ENCODE results near the gene FOSL2. TPM values are rescaled to one million over a fixed set of nuclear protein-coding genes. Genes with fewer than 3 reads are reported as not detected.

The FOSL2 gene
- total RNA-seq, 1 experiment from 2014 or later = 12.2 TPM

DNA sequence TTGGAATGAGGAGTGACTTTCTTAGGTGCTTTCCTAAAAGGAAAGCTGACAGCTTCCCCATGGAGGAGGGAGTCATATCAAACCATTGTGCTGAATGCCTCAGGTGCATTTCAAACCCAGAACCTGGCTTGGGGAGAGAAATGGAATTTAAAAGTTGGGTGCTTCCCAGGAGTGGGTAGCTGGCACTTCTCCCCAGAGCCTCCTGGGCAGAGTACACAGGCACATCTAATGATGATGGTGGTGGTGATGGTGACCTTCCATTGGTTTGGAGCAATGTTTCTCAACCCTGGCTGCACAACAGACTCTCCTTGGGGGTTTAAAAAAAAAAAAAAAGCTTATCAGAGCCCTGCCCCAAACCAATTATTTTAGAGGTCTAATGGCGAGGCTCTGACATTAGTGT is 8.3 kb downstream of the FOSL2 start:
- no peaks in the 10 kb centered on the region for H3K36me3 ChIP-seq (ENCODE audit: insufficient read depth, low read length, poor library complexity, severe bottlenecking)
- no peak overlapping the region for H3K27ac ChIP-seq (ENCODE audit: low read depth, low read length, poor library complexity, severe bottlenecking)
- H3K4me3 ChIP-seq (ENCODE audit: low read depth, low read length, poor library complexity, severe bottlenecking) = no peak overlapping the region
- H3K27me3 ChIP-seq (replicated peaks; ENCODE audit: insufficient read depth, low read depth, low read length, poor library complexity) = no peaks in the 10 kb centered on the region
- POLR2A ChIA-PET (ENCODE audit: low non-redundant PET) = no interaction called here
- intact Hi-C loops (cut with micrococcal nuclease; ENCODE audit: unreplicated experiment) = no loop called here
- TF ChIP-seq, protein P1, sequence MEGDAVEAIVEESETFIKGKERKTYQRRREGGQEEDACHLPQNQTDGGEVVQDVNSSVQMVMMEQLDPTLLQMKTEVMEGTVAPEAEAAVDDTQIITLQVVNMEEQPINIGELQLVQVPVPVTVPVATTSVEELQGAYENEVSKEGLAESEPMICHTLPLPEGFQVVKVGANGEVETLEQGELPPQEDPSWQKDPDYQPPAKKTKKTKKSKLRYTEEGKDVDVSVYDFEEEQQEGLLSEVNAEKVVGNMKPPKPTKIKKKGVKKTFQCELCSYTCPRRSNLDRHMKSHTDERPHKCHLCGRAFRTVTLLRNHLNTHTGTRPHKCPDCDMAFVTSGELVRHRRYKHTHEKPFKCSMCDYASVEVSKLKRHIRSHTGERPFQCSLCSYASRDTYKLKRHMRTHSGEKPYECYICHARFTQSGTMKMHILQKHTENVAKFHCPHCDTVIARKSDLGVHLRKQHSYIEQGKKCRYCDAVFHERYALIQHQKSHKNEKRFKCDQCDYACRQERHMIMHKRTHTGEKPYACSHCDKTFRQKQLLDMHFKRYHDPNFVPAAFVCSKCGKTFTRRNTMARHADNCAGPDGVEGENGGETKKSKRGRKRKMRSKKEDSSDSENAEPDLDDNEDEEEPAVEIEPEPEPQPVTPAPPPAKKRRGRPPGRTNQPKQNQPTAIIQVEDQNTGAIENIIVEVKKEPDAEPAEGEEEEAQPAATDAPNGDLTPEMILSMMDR (conservative IDR thresholded peaks at IDR 0.05; ENCODE audit: low read depth, low read length) = no peak
- no peak for TF ChIP-seq EZH2 (IDR thresholded peaks at IDR 0.05; ENCODE audit: borderline replicate concordance, low read depth, low read length, poor library complexity, severe bottlenecking)
- DNase-seq (ENCODE audit: low spot score) = no peak
- CTCF ChIA-PET = no interaction called here
- BruUV-seq (replicated peaks) = no TSS peak
- peaks cover 9% of the 10 kb centered on the region for H3K4me1 ChIP-seq (ENCODE audit: insufficient read depth, low read length, poor library complexity, severe bottlenecking)
- no peaks in the 10 kb centered on the region for H3K9me3 ChIP-seq (ENCODE audit: low read depth, low read length, poor library complexity, severe bottlenecking)

DNA sequence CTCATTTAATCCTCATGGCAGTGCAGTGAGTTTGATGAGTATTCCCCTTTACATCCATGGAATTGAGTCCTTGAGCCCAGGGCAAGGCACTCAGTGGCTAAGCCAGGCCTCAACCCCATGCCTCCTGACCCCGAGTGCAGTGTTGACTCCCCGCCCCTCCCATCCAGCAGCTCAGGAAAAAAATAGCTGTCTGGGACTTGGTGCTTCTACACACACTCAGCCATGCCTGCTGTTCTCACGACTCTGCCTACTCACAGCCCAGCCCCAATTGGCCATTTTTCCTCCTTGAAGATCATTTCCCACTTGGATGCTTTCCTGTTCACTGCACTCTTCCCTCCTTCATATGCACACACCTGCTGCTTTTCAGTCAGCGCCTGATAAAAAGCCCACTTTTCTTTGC is 8.8 kb downstream of the FOSL2 start:
- ChIA-PET POLR2A (ENCODE audit: low non-redundant PET) (no interaction called here), CTCF (no interaction called here)
- Histone ChIP-seq H3K27me3 (replicated peaks; ENCODE audit: insufficient read depth, low read depth, low read length, poor library complexity) (no peaks in the 10 kb centered on the region), H3K27ac (ENCODE audit: low read depth, low read length, poor library complexity, severe bottlenecking) (no peak overlapping the region), H3K4me1 (ENCODE audit: insufficient read depth, low read length, poor library complexity, severe bottlenecking) (peaks cover 4% of the 10 kb centered on the region), H3K36me3 (ENCODE audit: insufficient read depth, low read length, poor library complexity, severe bottlenecking) (no peaks in the 10 kb centered on the region), H3K4me3 (ENCODE audit: low read depth, low read length, poor library complexity, severe bottlenecking) (no peak overlapping the region), H3K9me3 (ENCODE audit: low read depth, low read length, poor library complexity, severe bottlenecking) (no peaks in the 10 kb centered on the region)
- no peak for TF ChIP-seq EZH2 (IDR thresholded peaks at IDR 0.05; ENCODE audit: borderline replicate concordance, low read depth, low read length, poor library complexity, severe bottlenecking)
- TF ChIP-seq, protein P1 (conservative IDR thresholded peaks at IDR 0.05; ENCODE audit: low read depth, low read length) = no peak
- BruUV-seq (replicated peaks) = no TSS peak
- intact Hi-C loops (cut with micrococcal nuclease; ENCODE audit: unreplicated experiment) = no loop called here
- no peak for DNase-seq (ENCODE audit: low spot score)

DNA sequence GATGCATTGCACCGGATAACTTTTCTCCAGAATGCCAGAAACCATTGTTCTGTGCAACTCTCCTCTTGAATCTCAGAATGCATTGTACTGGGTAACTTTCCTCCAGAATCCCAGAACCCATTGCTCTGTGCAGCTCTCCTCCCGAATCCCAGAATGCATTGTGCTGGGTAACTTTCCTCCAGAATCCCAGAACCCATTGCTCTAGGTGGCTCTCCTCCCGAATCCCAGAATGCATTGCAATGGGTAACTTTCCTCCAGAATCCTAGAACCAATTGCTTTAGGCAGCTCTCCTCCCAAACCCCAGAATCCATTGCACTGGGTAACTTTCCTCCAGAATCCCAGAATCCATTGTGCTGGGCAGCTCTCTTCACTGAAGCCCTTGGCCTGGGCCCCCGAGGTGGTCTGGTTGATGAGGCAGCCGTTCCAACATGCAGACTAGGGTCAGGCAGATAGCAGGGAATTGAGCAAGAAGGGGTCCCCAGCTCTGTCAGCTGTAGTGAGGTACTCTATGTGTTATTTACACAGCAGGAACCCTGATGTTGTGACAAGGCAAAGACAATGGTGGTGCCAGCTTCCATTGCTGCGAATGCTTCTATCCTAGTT is 9.4 kb downstream of the FOSL2 start:
- BruUV-seq (replicated peaks) = no TSS peak
- intact Hi-C loops (cut with micrococcal nuclease; ENCODE audit: unreplicated experiment) = no loop called here
- TF ChIP-seq, protein P1 (conservative IDR thresholded peaks at IDR 0.05; ENCODE audit: low read depth, low read length) = no peak
- TF ChIP-seq EZH2 (IDR thresholded peaks at IDR 0.05; ENCODE audit: borderline replicate concordance, low read depth, low read length, poor library complexity, severe bottlenecking) = no peak
- DNase-seq (ENCODE audit: low spot score) = no peak
- CTCF ChIA-PET = no interaction called here
- Histone ChIP-seq H3K9me3 (ENCODE audit: low read depth, low read length, poor library complexity, severe bottlenecking) (no peaks in the 10 kb centered on the region), H3K27ac (ENCODE audit: low read depth, low read length, poor library complexity, severe bottlenecking) (no peak overlapping the region), H3K4me1 (ENCODE audit: insufficient read depth, low read length, poor library complexity, severe bottlenecking) (no peaks in the 10 kb centered on the region), H3K4me3 (ENCODE audit: low read depth, low read length, poor library complexity, severe bottlenecking) (no peak overlapping the region), H3K27me3 (replicated peaks; ENCODE audit: insufficient read depth, low read depth, low read length, poor library complexity) (no peaks in the 10 kb centered on the region), H3K36me3 (ENCODE audit: insufficient read depth, low read length, poor library complexity, severe bottlenecking) (no peaks in the 10 kb centered on the region)
- POLR2A ChIA-PET (ENCODE audit: low non-redundant PET) = no interaction called here

Data from A673 (cell line).